HCT116 (cell line): Measurements from ENCODE around the gene CACNA1S. TPM values are rescaled to one million over a fixed set of nuclear protein-coding genes. Genes with fewer than 3 reads are reported as not detected.

Experiments
- ATAC-seq: fragments of 200-7000 bp; cut with Tn5 transposase; 2 replicates; pipeline ENCODE4 v1.9.1; 2020; ENCODE audit warnings: mild to moderate bottlenecking, moderate library complexity
- BruUV-seq: library from RNA; stranded (reverse); fragments of 400-500 nt; replicated peaks from 2 replicates; lab custom pipeline; 2021; lab: Mats Ljungman, UMichigan
- CTCF ChIA-PET: fragments of 300-600 bp; sonication (Branson Sonifier 250); formaldehyde crosslinking; loops from one replicate; lab custom pipeline; 2021; ENCODE audit warnings: antibody characterized with exemption; lab: Charles Lee
- POLR2A ChIA-PET: fragments of 300-600, 350-600 bp; sonication (Branson Sonifier 250); formaldehyde crosslinking; loops from one replicate; lab custom pipeline; 2021; ENCODE audit warnings: antibody characterized with exemption; lab: Charles Lee
- RAD21 ChIA-PET, 2 experiments: fragments of 300-600 bp; sonication (Branson Sonifier 250); formaldehyde crosslinking; loops; one replicate each; lab custom pipeline; 2023; ENCODE audit warnings: low total read pairs in 2 of 2; ENCODE audit not compliant: uncharacterized antibody in 2 of 2, unreplicated experiment in 2 of 2, low non-redundant PET in 1 of 2; lab: Charles Lee
- DNase-seq: peaks from one replicate; pipeline ENCODE4 v3.0.0-alpha.2; 2010; ENCODE audit warnings: low read depth, low spot score
- H2AFZ ChIP-seq: fragments of 200-600 bp; shearing (Covaris generic), sonication (generic); 2 replicates; pipeline ENCODE4 v1.6.1; 2017; ENCODE audit warnings: low read depth, mixed run types, mixed read lengths, antibody characterized with exemption, low read length; ENCODE audit not compliant: poor library complexity, severe bottlenecking
- H3K27ac ChIP-seq: 2 replicates; pipeline ENCODE4 v1.5.1; 2012; ENCODE audit warnings: low read depth, low read length
- H3K27me3 ChIP-seq: fragments of 200-600 bp; sonication (generic); 2 replicates; pipeline ENCODE4 v1.6.1; 2016; ENCODE audit warnings: mixed run types, low read length, mixed read lengths; ENCODE audit not compliant: insufficient read depth
- H3K36me3 ChIP-seq, 2 experiments: fragments of 200-500 bp in 1 of 2; fragments of 200-600 bp in 1 of 2; sonication (Bioruptor generic) in 1 of 2; sonication (generic) in 1 of 2; 2 replicates each; pipeline versions ENCODE4 v1.5.1 to v1.6.1; 2014 to 2016; ENCODE audit warnings: low read length in 2 of 2, inconsistent platforms in 1 of 2, mixed read lengths in 1 of 2, mixed run types in 1 of 2; ENCODE audit not compliant: insufficient read depth in 2 of 2, control insufficient read depth in 1 of 2
- H3K4me1 ChIP-seq, 2 experiments: fragments of 200-600 bp in 1 of 2; sonication (generic) in 1 of 2; 2 replicates each; pipeline versions ENCODE4 v1.5.1 to v1.6.1; 2012 to 2017; ENCODE audit warnings: low read length in 2 of 2, inconsistent platforms in 1 of 2, mild to moderate bottlenecking in 1 of 2, mixed read lengths in 1 of 2, mixed run types in 1 of 2, moderate library complexity in 1 of 2; ENCODE audit not compliant: insufficient read depth in 2 of 2, control insufficient read depth in 1 of 2
- H3K4me2 ChIP-seq: fragments of 200-600 bp; sonication (generic); 2 replicates; pipeline ENCODE4 v1.6.1; 2017; ENCODE audit warnings: mixed run types, low read length, mixed read lengths
- H3K4me3 ChIP-seq, 2 experiments: fragments of 200-600 bp in 1 of 2; sonication (generic) in 1 of 2; replicated peaks in 1 of 2; 2 replicates each; pipeline ENCODE4 v1.5.1; 2011 to 2016; ENCODE audit warnings: low read length in 2 of 2, control low read depth in 1 of 2, low read depth in 1 of 2, mild to moderate bottlenecking in 1 of 2, mixed read lengths in 1 of 2, mixed run types in 1 of 2
- H3K79me2 ChIP-seq: fragments of 200-600 bp; sonication (generic); 2 replicates; pipeline ENCODE4 v1.6.1; 2017; ENCODE audit warnings: mild to moderate bottlenecking, mixed run types, low read length, moderate library complexity, mixed read lengths; ENCODE audit not compliant: insufficient read depth
- H3K9ac ChIP-seq: fragments of 200-600 bp; sonication (generic); 2 replicates; pipeline ENCODE4 v1.6.1; 2016; ENCODE audit warnings: low read length, mixed read lengths
- H3K9me2 ChIP-seq: fragments of 200-600 bp; sonication (generic), shearing (Covaris generic); 2 replicates; pipeline ENCODE4 v1.6.1; 2017; ENCODE audit warnings: mixed run types, mild to moderate bottlenecking, moderate library complexity; ENCODE audit not compliant: insufficient read depth
- H3K9me3 ChIP-seq, 2 experiments: fragments of 200-500 bp in 1 of 2; fragments of 200-600 bp in 1 of 2; sonication (Bioruptor generic) in 1 of 2; sonication (generic) in 1 of 2; 2 replicates each; pipeline ENCODE4 v1.6.1; 2014 to 2017; ENCODE audit warnings: low read length in 2 of 2, mixed read lengths in 2 of 2, inconsistent platforms in 1 of 2, low read depth in 1 of 2, mild to moderate bottlenecking in 1 of 2, mixed run types in 1 of 2, moderate library complexity in 1 of 2; ENCODE audit not compliant: control insufficient read depth in 1 of 2, insufficient read depth in 1 of 2
- H4K20me1 ChIP-seq: fragments of 200-600 bp; sonication (generic), shearing (Covaris generic); 2 replicates; pipeline ENCODE4 v1.6.1; 2017; ENCODE audit warnings: mixed run types, mild to moderate bottlenecking, moderate library complexity; ENCODE audit not compliant: insufficient read depth
- ATF3 ChIP-seq: IDR thresholded peaks from 2 replicates; pipeline ENCODE4 v1.6.1; 2012
- CBX3 ChIP-seq: IDR thresholded peaks from 2 replicates; pipeline ENCODE4 v1.6.1; 2012; ENCODE audit warnings: low read depth
- ELF1 ChIP-seq: IDR thresholded peaks from 2 replicates; pipeline ENCODE4 v1.6.1; 2012; ENCODE audit warnings: low read depth, borderline replicate concordance
- POLR2AphosphoS5 ChIP-seq: IDR thresholded peaks from 2 replicates; pipeline ENCODE4 v1.6.1; 2011; ENCODE audit warnings: mild to moderate bottlenecking, low read depth, low read length, moderate library complexity
- RAD21 ChIP-seq: IDR thresholded peaks from 2 replicates; pipeline ENCODE4 v1.6.1; 2012; ENCODE audit warnings: low read depth, mild to moderate bottlenecking
- SIN3A ChIP-seq: IDR thresholded peaks from 2 replicates; pipeline ENCODE4 v1.6.1; 2012; ENCODE audit warnings: low read depth
- SP1 ChIP-seq: IDR thresholded peaks from 2 replicates; pipeline ENCODE4 v1.6.1; 2012; ENCODE audit warnings: low read depth
- ZFX ChIP-seq: fragments of 450-650 bp; IDR thresholded peaks from 2 replicates; pipeline ENCODE4 v1.6.1; 2017
- intact Hi-C: fragments of 100-400 bp; cut with micrococcal nuclease; formaldehyde crosslinking; loops from 2 replicates; pipeline ENCODE4 v1.10.0; 2022
- total RNA-seq: library from RNA; stranded (reverse); gene quantifications from one replicate; pipeline ENCODE4 v1.2.1, GENCODE V29; 2021; ENCODE audit not compliant: unreplicated experiment
- TF ChIP-seq, protein P1 (sequence below): IDR thresholded peaks from 2 replicates; pipeline ENCODE4 v1.6.1; 2012
- TF ChIP-seq, protein P2 (sequence below), 3 experiments: fragments of 200-600 bp in 1 of 3; sonication (generic) in 1 of 3; IDR thresholded peaks in 2 of 3; conservative IDR thresholded peaks in 1 of 3; 2 replicates each; pipeline ENCODE4 v1.5.1; 2012 to 2017; ENCODE audit warnings: low read depth in 2 of 3, low read length in 2 of 3, antibody characterized with exemption in 1 of 3, borderline replicate concordance in 1 of 3, control low read depth in 1 of 3, mild to moderate bottlenecking in 1 of 3, mixed read lengths in 1 of 3, mixed run types in 1 of 3, moderate library complexity in 1 of 3; ENCODE audit not compliant: insufficient read depth in 1 of 3

The CACNA1S gene
- total RNA-seq, 1 experiment from 2014 or later = not detected

GRCh38 chr1:201041011-201041410 is 71.2 kb downstream of the CACNA1S start:
- no peak for TF ChIP-seq CBX3
- TF ChIP-seq, all 23 proteins: peak for 0
- H4K20me1 ChIP-seq = no peaks in the 10 kb centered on the region
- no peak overlapping the region for H3K27ac ChIP-seq
- intact Hi-C loops = loop anchor here (10.0 kb wide), 1 partner anchor 486 kb away; no protein-coding TSS in a partner anchor
- H3K36me3 ChIP-seq = no peaks in the 10 kb centered on the region
- POLR2A ChIA-PET = interaction anchor here (1.0 kb wide), 1 partner anchor 69 kb away, joined by 3 read pairs; no protein-coding TSS in a partner anchor
- H3K4me1 ChIP-seq = peaks cover 0 to 3% of the 10 kb centered on the region in 2 experiments; a peak in 1 of 4 replicates
- no peaks in the 10 kb centered on the region for H3K9me2 ChIP-seq
- peaks cover 7% of the 10 kb centered on the region; the same call in 1 of the 2 replicates for H3K27me3 ChIP-seq
- DNase-seq = no peak
- CTCF ChIA-PET = interaction anchor here (1.2 to 4.1 kb wide), 3 partner anchors 21 to 68 kb away, joined by 3 to 44 read pairs (median 7); no protein-coding TSS in a partner anchor
- no peak overlapping the region for H3K9ac ChIP-seq
- no peak overlapping the region for H2AFZ ChIP-seq
- no peak overlapping the region for H3K4me2 ChIP-seq
- no peak for ATAC-seq
- H3K79me2 ChIP-seq = no peaks in the 10 kb centered on the region
- no peaks in the 10 kb centered on the region for H3K9me3 ChIP-seq
- RAD21 ChIA-PET = interaction anchor here in 1 of 2 experiments (0.6 kb wide), 1 partner anchor 505 kb away, joined by 9 read pairs; no protein-coding TSS in a partner anchor
- no peak overlapping the region for H3K4me3 ChIP-seq
- no TSS peak for BruUV-seq

DNA sequence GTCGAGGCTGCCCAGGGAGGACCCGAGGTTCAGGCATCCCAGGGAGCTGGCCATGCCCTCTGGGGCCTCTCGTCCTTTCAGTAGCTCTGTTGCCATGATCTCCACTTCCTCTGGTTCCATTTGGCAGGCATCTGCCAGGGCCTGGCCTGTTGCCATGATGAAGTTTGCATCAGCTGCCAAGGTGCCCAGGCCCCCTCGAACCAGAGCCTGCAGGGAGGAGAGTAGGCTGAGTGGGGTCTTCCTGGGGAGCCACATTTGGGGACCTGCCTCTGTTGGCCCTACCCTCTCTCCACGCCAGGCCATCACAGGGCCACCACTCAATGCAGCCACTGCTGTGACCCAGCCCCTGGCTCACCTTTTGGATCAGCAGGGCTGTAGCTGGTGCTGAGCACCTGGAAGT is 72.3 kb downstream of the CACNA1S start:
- Histone ChIP-seq H3K9ac (no peak overlapping the region), H3K4me3 (no peak overlapping the region), H3K27ac (no peak overlapping the region), H3K9me2 (no peaks in the 10 kb centered on the region), H3K36me3 (no peaks in the 10 kb centered on the region), H3K79me2 (no peaks in the 10 kb centered on the region), H3K27me3 (peaks cover 7% of the 10 kb centered on the region; the same call in 1 of the 2 replicates), H3K4me2 (no peak overlapping the region), H2AFZ (no peak overlapping the region), H3K4me1 (peaks cover 0 to 3% of the 10 kb centered on the region in 2 experiments; a peak in 1 of 4 replicates), H3K9me3 (no peaks in the 10 kb centered on the region), H4K20me1 (no peaks in the 10 kb centered on the region)
- RAD21 ChIA-PET = no interaction called here
- BruUV-seq = no TSS peak
- intact Hi-C loops = loop anchor here (10.0 kb wide), 1 partner anchor 485 kb away; no protein-coding TSS in a partner anchor
- no peak for TF ChIP-seq ELF1
- TF ChIP-seq CBX3 = no peak
- no peak for TF ChIP-seq POLR2AphosphoS5
- TF ChIP-seq, protein P1, sequence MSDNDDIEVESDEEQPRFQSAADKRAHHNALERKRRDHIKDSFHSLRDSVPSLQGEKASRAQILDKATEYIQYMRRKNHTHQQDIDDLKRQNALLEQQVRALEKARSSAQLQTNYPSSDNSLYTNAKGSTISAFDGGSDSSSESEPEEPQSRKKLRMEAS = no peak
- TF ChIP-seq SP1 = no peak
- no peak for TF ChIP-seq ATF3
- no peak for TF ChIP-seq ZFX
- no peak for TF ChIP-seq SIN3A
- TF ChIP-seq, protein P2, sequence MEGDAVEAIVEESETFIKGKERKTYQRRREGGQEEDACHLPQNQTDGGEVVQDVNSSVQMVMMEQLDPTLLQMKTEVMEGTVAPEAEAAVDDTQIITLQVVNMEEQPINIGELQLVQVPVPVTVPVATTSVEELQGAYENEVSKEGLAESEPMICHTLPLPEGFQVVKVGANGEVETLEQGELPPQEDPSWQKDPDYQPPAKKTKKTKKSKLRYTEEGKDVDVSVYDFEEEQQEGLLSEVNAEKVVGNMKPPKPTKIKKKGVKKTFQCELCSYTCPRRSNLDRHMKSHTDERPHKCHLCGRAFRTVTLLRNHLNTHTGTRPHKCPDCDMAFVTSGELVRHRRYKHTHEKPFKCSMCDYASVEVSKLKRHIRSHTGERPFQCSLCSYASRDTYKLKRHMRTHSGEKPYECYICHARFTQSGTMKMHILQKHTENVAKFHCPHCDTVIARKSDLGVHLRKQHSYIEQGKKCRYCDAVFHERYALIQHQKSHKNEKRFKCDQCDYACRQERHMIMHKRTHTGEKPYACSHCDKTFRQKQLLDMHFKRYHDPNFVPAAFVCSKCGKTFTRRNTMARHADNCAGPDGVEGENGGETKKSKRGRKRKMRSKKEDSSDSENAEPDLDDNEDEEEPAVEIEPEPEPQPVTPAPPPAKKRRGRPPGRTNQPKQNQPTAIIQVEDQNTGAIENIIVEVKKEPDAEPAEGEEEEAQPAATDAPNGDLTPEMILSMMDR (IDR thresholded peaks at IDR 0.05 in 2 of 3, conservative IDR thresholded peaks at IDR 0.05 in 1 of 3; ENCODE audit: borderline replicate concordance in 1 of 3, insufficient read depth in 1 of 3, low read depth in 2 of 3, low read length in 2 of 3) = no peak
- no peak for TF ChIP-seq RAD21
- POLR2A ChIA-PET = no interaction called here
- no peak for DNase-seq
- CTCF ChIA-PET = interaction anchor here (1.0 to 4.1 kb wide), 3 partner anchors 14 to 67 kb away, joined by 6 to 44 read pairs (median 7); no protein-coding TSS in a partner anchor
- no peak for ATAC-seq
